Lung (tissue), 12 donors: Measurements from ENCODE around the gene NUP35. TPM values are rescaled to one million over a fixed set of nuclear protein-coding genes. Genes with fewer than 3 reads are reported as not detected.

ENCODE experiments used
- ATAC-seq: fragments of 200-7000 bp; cut with Tn5 transposase; one replicate; pipeline ENCODE4 v1.9.1; 2020; ENCODE audit warnings: moderate number of reproducible peaks; ENCODE audit not compliant: insufficient read depth, low FRiP score
- DNase-seq, 3 donors: peaks; one replicate each; pipeline ENCODE4 v3.0.0-alpha.2; 2013 to 2017
- H3K27ac ChIP-seq, 2 donors: one replicate each; pipeline ENCODE4 v1.5.1; 2013; ENCODE audit warnings: mild to moderate bottlenecking in 2 of 2, moderate library complexity in 2 of 2, control low read depth in 1 of 2, inconsistent platforms in 1 of 2, low read depth in 1 of 2, low read length in 1 of 2
- H3K27me3 ChIP-seq, 3 donors: one replicate each; pipeline ENCODE4 v1.5.1; 2013; ENCODE audit warnings: low read length in 2 of 3; ENCODE audit not compliant: control insufficient read depth in 3 of 3, insufficient read depth in 3 of 3
- H3K36me3 ChIP-seq, 4 donors: one replicate each; pipeline ENCODE4 v1.5.1; 2013; ENCODE audit warnings: low read length in 4 of 4, mild to moderate bottlenecking in 1 of 4, moderate library complexity in 1 of 4; ENCODE audit not compliant: control insufficient read depth in 4 of 4, insufficient read depth in 4 of 4
- H3K4me1 ChIP-seq, 5 donors: one replicate each; pipeline ENCODE4 v1.5.1; 2013; ENCODE audit warnings: low read length in 5 of 5, mild to moderate bottlenecking in 2 of 5, moderate library complexity in 1 of 5; ENCODE audit not compliant: control insufficient read depth in 5 of 5, insufficient read depth in 5 of 5
- H3K4me3 ChIP-seq: one replicate; pipeline ENCODE4 v1.5.1; 2013; ENCODE audit warnings: mild to moderate bottlenecking, control low read depth, moderate library complexity
- H3K9ac ChIP-seq, 2 donors: one replicate each; pipeline ENCODE4 v1.5.1; 2013; ENCODE audit warnings: low read length in 2 of 2, control low read depth in 1 of 2; ENCODE audit not compliant: insufficient read depth in 1 of 2
- H3K9me3 ChIP-seq, 4 donors: one replicate each; pipeline ENCODE4 v1.5.1; 2013; ENCODE audit warnings: low read length in 3 of 4, mild to moderate bottlenecking in 1 of 4, moderate library complexity in 1 of 4; ENCODE audit not compliant: control insufficient read depth in 4 of 4, insufficient read depth in 3 of 4
- WGBS, 2 donors: extraction: QIAGEN DNeasy Blood & Tissue Kit; methylation state at CpG; one replicate each; pipeline ENCODE4 v1.1.7; 2013; 5-methylcytosine and 5-hydroxymethylcytosine counted together
- polyA plus RNA-seq, 2 donors: library from polyadenylated mRNA; stranded (reverse); fragments of 200-250 nt; gene quantifications; one replicate each; pipeline ENCODE4 v1.2.1, GENCODE V29; 2013
- total RNA-seq, 2 donors: library from RNA; depleted of rRNA in 1 of 2; stranded (reverse); fragments of >200 nt in 1 of 2; gene quantifications; one replicate each; pipeline ENCODE4 v1.2.1, GENCODE V29; 2014 to 2021
- TF ChIP-seq, protein P1 (sequence below): IDR thresholded peaks from 2 replicates; pipeline ENCODE4 v1.5.1; 2012; ENCODE audit warnings: mild to moderate bottlenecking; ENCODE audit errors: control extremely low read depth, extremely low read depth
- donor health status: control.
- donor health status: control.
- donor health status: Bipolar disorder and iron deficiency.
- donor health status: healthy.
- donor health status: DM: yes; HTN: yes; CAD: no.

The NUP35 gene
- total and polyA plus RNA-seq, 4 donors = 9.5 to 28.0 (median 12.4) TPM

GRCh38 chr2:183172220-183172887 lies 48.1 kb downstream of the NUP35 start:
- Histone ChIP-seq H3K4me1 (no peaks in the 10 kb centered on the region), H3K36me3 (peaks cover 0 to 2% (median under 1%) of the 10 kb centered on the region in 4 donors), H3K9ac (no peak overlapping the region), H3K27me3 (no peaks in the 10 kb centered on the region), H3K4me3 (no peak overlapping the region), H3K27ac (no peak overlapping the region), H3K9me3 (peaks cover 0 to 6% (median 2%) of the 10 kb centered on the region in 4 donors)
- WGBS, 2 donors = 91 to 96% methylated on average over 6 of the region's 6 CpGs
- no peak for ATAC-seq
- TF ChIP-seq, protein P1, sequence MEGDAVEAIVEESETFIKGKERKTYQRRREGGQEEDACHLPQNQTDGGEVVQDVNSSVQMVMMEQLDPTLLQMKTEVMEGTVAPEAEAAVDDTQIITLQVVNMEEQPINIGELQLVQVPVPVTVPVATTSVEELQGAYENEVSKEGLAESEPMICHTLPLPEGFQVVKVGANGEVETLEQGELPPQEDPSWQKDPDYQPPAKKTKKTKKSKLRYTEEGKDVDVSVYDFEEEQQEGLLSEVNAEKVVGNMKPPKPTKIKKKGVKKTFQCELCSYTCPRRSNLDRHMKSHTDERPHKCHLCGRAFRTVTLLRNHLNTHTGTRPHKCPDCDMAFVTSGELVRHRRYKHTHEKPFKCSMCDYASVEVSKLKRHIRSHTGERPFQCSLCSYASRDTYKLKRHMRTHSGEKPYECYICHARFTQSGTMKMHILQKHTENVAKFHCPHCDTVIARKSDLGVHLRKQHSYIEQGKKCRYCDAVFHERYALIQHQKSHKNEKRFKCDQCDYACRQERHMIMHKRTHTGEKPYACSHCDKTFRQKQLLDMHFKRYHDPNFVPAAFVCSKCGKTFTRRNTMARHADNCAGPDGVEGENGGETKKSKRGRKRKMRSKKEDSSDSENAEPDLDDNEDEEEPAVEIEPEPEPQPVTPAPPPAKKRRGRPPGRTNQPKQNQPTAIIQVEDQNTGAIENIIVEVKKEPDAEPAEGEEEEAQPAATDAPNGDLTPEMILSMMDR = no peak
- DNase-seq = no peak

DNA sequence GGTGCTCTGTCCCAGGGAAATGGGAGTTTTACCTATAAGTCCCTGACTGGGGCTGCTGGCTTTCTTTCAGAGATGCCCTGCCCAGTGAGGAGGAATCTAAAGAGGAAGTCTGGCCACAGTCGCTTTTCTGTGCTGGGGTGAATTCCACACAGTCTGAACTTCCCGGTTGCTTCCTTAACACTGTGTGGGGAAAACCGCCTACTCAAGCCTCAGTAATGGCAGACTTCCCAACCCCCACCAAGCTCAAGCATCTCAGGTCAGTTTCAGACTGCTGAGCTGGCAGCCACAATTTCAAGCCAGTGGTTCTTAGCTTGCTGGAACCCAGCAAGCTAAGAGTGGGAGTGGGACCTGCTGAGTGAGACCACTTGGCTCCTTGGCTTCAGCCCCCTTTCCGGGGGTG lies 54.9 kb downstream of the NUP35 start:
- Histone ChIP-seq H3K9me3 (peaks cover 0 to 13% (median 2%) of the 10 kb centered on the region in 4 donors), H3K36me3 (peaks cover 0 to 9% (median 6%) of the 10 kb centered on the region in 4 donors), H3K27ac (no peak overlapping the region), H3K27me3 (no peaks in the 10 kb centered on the region), H3K4me3 (no peak overlapping the region), H3K9ac (no peak overlapping the region), H3K4me1 (no peaks in the 10 kb centered on the region)
- WGBS, 2 donors = 83 to 86% methylated on average over 4 of the region's 4 CpGs
- DNase-seq = no peak
- ATAC-seq = no peak
- TF ChIP-seq, protein P1 = no peak

DNA sequence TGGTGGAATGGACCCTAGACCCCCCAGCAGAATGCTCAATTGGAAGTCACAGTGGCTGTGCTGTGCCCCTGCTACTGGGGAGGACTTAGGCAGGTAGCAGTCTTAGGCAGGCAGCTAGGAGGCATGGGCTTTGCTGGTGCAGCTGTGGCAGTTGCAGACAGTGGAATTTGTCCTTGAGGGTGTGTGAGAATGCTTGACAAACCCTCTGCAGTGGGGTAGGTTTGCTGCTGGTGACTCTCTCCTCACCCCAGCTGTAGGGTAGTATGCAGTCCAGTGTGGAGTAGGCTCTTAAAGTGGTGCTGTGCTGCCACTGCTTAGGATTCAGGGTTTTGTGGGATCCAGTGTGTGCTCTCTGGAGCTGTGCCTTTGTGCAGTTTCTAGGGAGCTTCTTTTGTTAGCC lies 61.3 kb downstream of the NUP35 start:
- ATAC-seq = no peak
- peaks cover 6 to 15% (median 14%) of the 10 kb centered on the region in 4 donors for H3K36me3 ChIP-seq
- DNase-seq = no peak

More for the DNA sequence above, 61.3 kb downstream of the NUP35 start:
- H3K9ac ChIP-seq = no peak overlapping the region
- H3K27ac ChIP-seq = no peak overlapping the region
- H3K9me3 ChIP-seq = peaks cover 0 to 6% (median 0%) of the 10 kb centered on the region in 4 donors
- H3K27me3 ChIP-seq = no peaks in the 10 kb centered on the region
- TF ChIP-seq, protein P1 = no peak
- H3K4me1 ChIP-seq = no peaks in the 10 kb centered on the region
- H3K4me3 ChIP-seq = no peak overlapping the region
